GM23338 (cell line): ENCODE measurements around the gene MAPK14. TPM values are rescaled to one million over a fixed set of nuclear protein-coding genes. Genes with fewer than 3 reads are reported as not detected.

Experiments
- ATAC-seq: fragments of 200-7000 bp; cut with Tn5 transposase; 3 replicates; pipeline ENCODE4 v1.9.1; 2020
- DNase-seq: peaks from one replicate; pipeline ENCODE4 v3.0.0-alpha.2; 2015; ENCODE audit warnings: low spot score
- H2AFZ ChIP-seq: fragments of 200-600 bp; sonication (generic); 2 replicates; pipeline ENCODE4 v1.8.0; 2016; ENCODE audit warnings: antibody characterized with exemption, mild to moderate bottlenecking, moderate library complexity
- H3F3A ChIP-seq: fragments of 200-600 bp; sonication (generic); replicated peaks from 2 replicates; pipeline ENCODE4 v1.8.0; 2017; ENCODE audit warnings: antibody characterized with exemption, mixed run types, low read depth
- H3K27ac ChIP-seq: fragments of 200-600 bp; sonication (generic); 2 replicates; pipeline ENCODE4 v1.6.1; 2016; ENCODE audit warnings: low read depth
- H3K27me3 ChIP-seq: fragments of 200-600 bp; sonication (generic); 2 replicates; pipeline ENCODE4 v1.8.0; 2016; ENCODE audit warnings: mild to moderate bottlenecking, mixed run types, moderate library complexity; ENCODE audit not compliant: insufficient read depth
- H3K36me3 ChIP-seq: fragments of 200-600 bp; sonication (generic); 2 replicates; pipeline ENCODE4 v1.8.0; 2016; ENCODE audit warnings: mild to moderate bottlenecking; ENCODE audit not compliant: insufficient read depth
- H3K4me1 ChIP-seq: fragments of 200-600 bp; sonication (generic); 2 replicates; pipeline ENCODE4 v1.8.0; 2016; ENCODE audit warnings: mild to moderate bottlenecking, moderate library complexity; ENCODE audit not compliant: insufficient read depth
- H3K4me2 ChIP-seq: fragments of 200-600 bp; sonication (generic); 2 replicates; pipeline ENCODE4 v1.7.1; 2017; ENCODE audit warnings: mixed run types
- H3K4me3 ChIP-seq: fragments of 200-600 bp; sonication (generic); 2 replicates; pipeline ENCODE4 v1.6.1; 2016; ENCODE audit warnings: mixed run types
- H3K79me2 ChIP-seq: fragments of 200-600 bp; sonication (generic); replicated peaks from 2 replicates; pipeline ENCODE4 v1.8.0; 2017; ENCODE audit warnings: mild to moderate bottlenecking; ENCODE audit not compliant: insufficient read depth
- H3K9me2 ChIP-seq: fragments of 200-600 bp; sonication (generic); 2 replicates; pipeline ENCODE4 v1.8.0; 2017; ENCODE audit not compliant: insufficient read depth
- H4K20me1 ChIP-seq: fragments of 200-600 bp; sonication (generic); replicated peaks from 2 replicates; pipeline ENCODE4 v1.8.0; 2017; ENCODE audit warnings: mild to moderate bottlenecking; ENCODE audit not compliant: insufficient read depth
- H3K27ac Mint-ChIP-seq: 2 replicates; pipeline ENCODE4 v1.8.0; 2020; ENCODE audit warnings: inconsistent platforms, mild to moderate bottlenecking, moderate library complexity, mixed read lengths
- H3K27me3 Mint-ChIP-seq: 3 replicates; pipeline ENCODE4 v1.8.0; 2022; ENCODE audit warnings: low read depth, mild to moderate bottlenecking, moderate library complexity, mixed read lengths, inconsistent platforms; ENCODE audit not compliant: insufficient read depth, poor library complexity
- H3K36me3 Mint-ChIP-seq: 3 replicates; pipeline ENCODE4 v1.8.0; 2021; ENCODE audit warnings: low read depth, mild to moderate bottlenecking, inconsistent platforms, moderate library complexity, mixed read lengths
- H3K4me1 Mint-ChIP-seq: 3 replicates; pipeline ENCODE4 v1.8.0; 2020; ENCODE audit warnings: mild to moderate bottlenecking, inconsistent platforms, mixed read lengths
- H3K4me3 Mint-ChIP-seq: 3 replicates; pipeline ENCODE4 v1.8.0; 2021; ENCODE audit warnings: moderate library complexity, mild to moderate bottlenecking, inconsistent platforms, mixed read lengths
- H3K9me3 Mint-ChIP-seq: 3 replicates; pipeline ENCODE4 v1.8.0; 2020; ENCODE audit warnings: moderate library complexity, mild to moderate bottlenecking, inconsistent platforms, mixed read lengths
- CTCF ChIP-seq, 2 experiments: fragments of 200-600 bp in 1 of 2; sonication (generic) in 1 of 2; conservative IDR thresholded peaks; 2 replicates each; pipeline versions ENCODE4 v1.5.1 to v1.6.1; 2016 to 2017; ENCODE audit warnings: antibody characterized with exemption in 2 of 2, low read depth in 2 of 2, mild to moderate bottlenecking in 2 of 2, moderate library complexity in 1 of 2
- EZH2 ChIP-seq: fragments of 200-600 bp; sonication (generic); IDR thresholded peaks from one replicate; pipeline ENCODE4 v1.8.0; 2017; ENCODE audit warnings: antibody characterized with exemption, mild to moderate bottlenecking, low read depth; ENCODE audit not compliant: unreplicated experiment
- EZH2phosphoT487 ChIP-seq: fragments of 200-600 bp; sonication (generic); IDR thresholded peaks from one replicate; pipeline ENCODE4 v1.8.1; 2018; ENCODE audit warnings: antibody characterized with exemption; ENCODE audit not compliant: unreplicated experiment
- JUNB ChIP-seq: IDR thresholded peaks from one replicate; pipeline ENCODE4 v1.6.1; 2016; ENCODE audit warnings: antibody characterized with exemption; ENCODE audit not compliant: unreplicated experiment
- NANOG ChIP-seq: IDR thresholded peaks from 2 replicates; pipeline ENCODE4 v1.6.1; 2016; ENCODE audit warnings: antibody characterized with exemption, borderline replicate concordance
- POLR2AphosphoS5 ChIP-seq: IDR thresholded peaks from 2 replicates; pipeline ENCODE4 v1.6.1; 2016; ENCODE audit warnings: antibody characterized with exemption, low read depth
- ZNF462 ChIP-seq: fragments of 250-450 bp; sonication (Bioruptor Pico); IDR thresholded peaks from 2 replicates; pipeline ENCODE4 v1.5.0; 2020; ENCODE audit warnings: mild to moderate bottlenecking, moderate library complexity
- polyA plus RNA-seq: library from polyadenylated mRNA; unstranded; fragments of >200 nt; fragmentation: Nextera tagmentation; extraction: Ambion mirVana; gene quantifications from 2 replicates; pipeline ENCODE4 v1.2.1, GENCODE V29; 2016
- total RNA-seq: library from RNA; depleted of rRNA; stranded (reverse); fragments of >200 nt; shearing (Covaris generic); gene quantifications from 2 replicates; pipeline ENCODE4 v1.2.3, GENCODE V29; 2014

MAPK14 gene
- total and polyA plus RNA-seq, 2 experiments from 2014 or later = 8.8 to 44.5 TPM

GRCh38 chr6:36029464-36029863 is 1.9 kb downstream of the MAPK14 start (continued):
- TF ChIP-seq POLR2AphosphoS5 = no peak
- no peak for TF ChIP-seq NANOG
- no peak for TF ChIP-seq ZNF462 (CRISPR knock-in tag)

- H3K9me2 ChIP-seq = no peaks in the 10 kb centered on the region
- H3K4me3 Mint-ChIP-seq = no peak overlapping the region; the same call in 2 of the 3 replicates
- peaks cover 3% of the 10 kb centered on the region for H3K27me3 Mint-ChIP-seq
- H3K27ac ChIP-seq = no peak overlapping the region
- H3K27ac Mint-ChIP-seq = peak overlapping the region; percentile 3; the same call in 1 of the 2 replicates
- H3K4me1 Mint-ChIP-seq = peaks cover 24% of the 10 kb centered on the region
- TF ChIP-seq EZH2 (no peak), EZH2phosphoT487 (no peak), JUNB (no peak), POLR2AphosphoS5 (no peak), CTCF (conservative IDR thresholded peaks at IDR 0.05; ENCODE audit: low read depth in 2 of 2) (no peak), ZNF462 (CRISPR knock-in tag) (no peak)
- H3K9me3 Mint-ChIP-seq = no peaks in the 10 kb centered on the region
- peaks cover 15% of the 10 kb centered on the region for H3K4me1 ChIP-seq
- no peak overlapping the region for H3K4me2 ChIP-seq
- no peak overlapping the region for H2AFZ ChIP-seq
- H3K4me3 ChIP-seq = no peak overlapping the region
- DNase-seq (no peak), ATAC-seq (no peak)
- peaks cover 4% of the 10 kb centered on the region; the same call in 1 of the 3 replicates for H3K36me3 Mint-ChIP-seq
- peaks cover 90% of the 10 kb centered on the region for H3K79me2 ChIP-seq
- H3F3A ChIP-seq = no peaks in the 10 kb centered on the region
- H3K36me3 ChIP-seq = no peaks in the 10 kb centered on the region
- H4K20me1 ChIP-seq = peaks cover 10% of the 10 kb centered on the region
- no peaks in the 10 kb centered on the region for H3K27me3 ChIP-seq
Measured at GRCh38 chr6:36032261-36032660, 4.7 kb downstream of the MAPK14 start.
